H1 (cell line): Measurements from ENCODE around the gene EEIG1. TPM values are rescaled to one million over a fixed set of nuclear protein-coding genes. Genes with fewer than 3 reads are reported as not detected.

Source experiments
- CHD7 ChIP-seq: fragments of 300-600 bp; sonication (generic); IDR thresholded peaks from 2 replicates; pipeline ENCODE4 v1.7.1; 2012; ENCODE audit warnings: low read length, moderate library complexity, mild to moderate bottlenecking, inconsistent platforms; ENCODE audit not compliant: insufficient replicate concordance
- PHF8 ChIP-seq: fragments of 200-600 bp; sonication (generic); conservative IDR thresholded peaks from 2 replicates; pipeline ENCODE4 v1.7.1; 2012; ENCODE audit warnings: low read depth, mild to moderate bottlenecking, inconsistent platforms, low read length, moderate library complexity
- polyA plus RNA-seq, 7 experiments: library from polyadenylated mRNA; depleted of rRNA in 3 of 7; stranded (reverse) in 5 of 7; unstranded in 2 of 7; fragments of >200 nt in 5 of 7; fragments of 200-250 nt in 2 of 7; gene quantifications; 1 replicate in 5 of 7; 2 replicates in 1 of 7; 4 replicates in 1 of 7; pipeline versions ENCODE4 v1.2.1 to v1.2.3, GENCODE V29; 2011 to 2013; ENCODE audit warnings: missing spikeins in 2 of 7, mixed read lengths in 2 of 7
- total RNA-seq: library from RNA; stranded (reverse); fragmentation: NEBNext Ultra II Directional; extraction: Animal tissue kit (Norgen Biotek cat#: 25700); gene quantifications from 2 replicates; pipeline ENCODE4 v1.2.1, GENCODE V29; 2021

Gene EEIG1
- total and polyA plus RNA-seq, 2 of the 8 experiments (the other 6 are each of a cell fraction or from before 2014, with no cell fraction given) = 29.8 to 50.8 TPM

GRCh38 chr9:127963359-127964064 is 17.3 kb downstream of the EEIG1 start (continued):
- TF ChIP-seq CHD7 (no peak), PHF8 (no peak)
